Neuron (in vitro differentiated cells): ENCODE measurements around the gene PDZRN3.

Experiments used
- H2AFZ ChIP-seq: one replicate; pipeline ENCODE4 v1.6.1; 2013; ENCODE audit warnings: low read depth, mild to moderate bottlenecking, inconsistent platforms, low read length, moderate library complexity
- H3K27me3 ChIP-seq: one replicate; pipeline ENCODE4 v1.6.1; 2013; ENCODE audit warnings: low read length; ENCODE audit not compliant: insufficient read depth
- H3K36me3 ChIP-seq: one replicate; pipeline ENCODE4 v1.6.1; 2013; ENCODE audit warnings: low read length; ENCODE audit not compliant: insufficient read depth
- H3K4me1 ChIP-seq: one replicate; pipeline ENCODE4 v1.6.1; 2013; ENCODE audit warnings: low read length; ENCODE audit not compliant: insufficient read depth
- H3K4me3 ChIP-seq: 2 replicates; pipeline ENCODE4 v1.5.1; 2013; ENCODE audit warnings: mild to moderate bottlenecking, low read length, moderate library complexity
- H3K9me3 ChIP-seq: one replicate; pipeline ENCODE4 v1.6.1; 2013; ENCODE audit warnings: low read length

PDZRN3 gene

DNA sequence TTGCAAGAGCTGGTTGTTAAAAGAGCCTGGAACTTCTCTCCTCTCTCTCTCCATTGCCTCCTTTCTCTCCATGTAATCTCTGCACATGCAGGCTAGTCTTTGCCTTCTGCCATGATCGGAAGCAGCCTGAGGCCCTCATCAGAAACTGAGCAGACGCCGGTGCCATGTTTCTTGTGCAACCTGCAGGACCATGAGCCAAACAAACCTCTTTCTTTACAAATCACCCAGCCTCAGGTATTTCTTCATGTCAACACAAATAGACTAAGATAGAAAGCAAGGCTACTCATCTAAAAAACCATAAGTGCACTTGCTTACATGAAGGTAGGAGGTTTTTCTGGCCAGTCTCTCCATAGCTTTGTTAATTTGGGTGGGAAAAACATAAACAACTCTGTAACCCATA, 8.7 kb downstream of the PDZRN3 start:
- no peak overlapping the region for H3K4me3 ChIP-seq
- no peaks in the 10 kb centered on the region for H3K36me3 ChIP-seq
- peaks cover 3% of the 10 kb centered on the region for H3K9me3 ChIP-seq
- peaks cover 5% of the 10 kb centered on the region for H3K4me1 ChIP-seq
- no peak overlapping the region for H2AFZ ChIP-seq
- H3K27me3 ChIP-seq = no peaks in the 10 kb centered on the region

DNA sequence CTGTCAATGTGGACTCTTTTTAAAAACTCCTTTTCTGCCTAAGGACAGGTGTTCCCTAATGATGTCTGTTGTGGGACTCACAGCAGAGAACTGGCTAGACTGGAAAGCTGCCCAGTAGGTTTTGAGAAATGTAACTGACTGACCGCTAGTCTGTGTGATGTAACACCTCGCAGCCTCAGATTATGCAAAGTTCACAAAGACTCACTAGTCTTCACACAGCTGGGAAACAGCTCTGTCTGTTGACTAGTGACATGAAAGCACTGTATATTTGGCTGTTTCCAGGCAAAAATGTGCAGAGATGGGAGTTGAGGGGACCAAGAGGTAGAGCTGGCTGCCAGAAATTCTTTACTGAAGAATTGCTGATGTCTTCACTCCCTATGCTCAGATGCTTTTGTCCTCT, 10.3 kb downstream of the PDZRN3 start:
- peaks cover 3% of the 10 kb centered on the region for H3K9me3 ChIP-seq
- no peaks in the 10 kb centered on the region for H3K27me3 ChIP-seq
- no peak overlapping the region for H2AFZ ChIP-seq
- no peak overlapping the region for H3K4me3 ChIP-seq
- peaks cover 12% of the 10 kb centered on the region for H3K4me1 ChIP-seq
- H3K36me3 ChIP-seq = no peaks in the 10 kb centered on the region

DNA sequence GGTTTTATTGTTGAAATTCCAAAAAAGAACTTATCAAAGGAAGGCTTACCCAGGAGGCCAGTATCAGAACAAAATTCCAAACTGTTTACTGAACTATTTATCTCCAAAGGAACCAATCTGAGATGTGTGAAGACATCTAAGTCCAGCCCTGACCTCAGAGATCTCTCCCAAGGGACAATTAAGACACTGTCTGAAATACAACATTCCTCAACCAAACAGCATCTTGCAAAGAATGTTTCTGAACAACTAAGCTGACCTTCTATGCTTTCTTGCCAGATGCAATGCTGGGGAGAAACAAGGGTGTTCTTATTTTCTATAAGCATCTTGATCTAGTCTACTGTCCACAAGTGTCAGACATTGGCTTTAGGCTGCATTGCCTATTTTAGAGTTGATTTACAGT, 13.6 kb downstream of the PDZRN3 start:
- H3K4me3 ChIP-seq = no peak overlapping the region
- H3K4me1 ChIP-seq = peaks cover 20% of the 10 kb centered on the region
- no peaks in the 10 kb centered on the region for H3K27me3 ChIP-seq
- H3K36me3 ChIP-seq = no peaks in the 10 kb centered on the region
- H2AFZ ChIP-seq = no peak overlapping the region
- no peaks in the 10 kb centered on the region for H3K9me3 ChIP-seq

DNA sequence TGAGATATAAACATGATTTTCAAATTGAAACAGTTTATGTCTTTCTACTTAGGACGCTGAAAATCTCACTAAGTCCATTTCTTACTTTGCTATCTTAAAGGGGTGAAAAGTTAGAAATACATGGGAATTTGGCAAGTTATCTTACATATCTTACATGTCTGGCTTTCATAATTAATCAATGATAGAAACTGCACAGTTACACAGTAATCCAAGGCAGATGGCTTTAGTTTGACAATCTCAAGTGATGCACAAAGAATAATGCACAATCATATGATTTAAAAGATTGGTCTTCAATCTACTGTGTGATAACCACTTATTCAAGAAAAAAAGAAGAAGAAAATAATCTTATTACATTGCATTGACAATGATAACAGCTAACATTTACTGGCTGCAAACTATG, 14.2 kb downstream of the PDZRN3 start:
- Histone ChIP-seq H3K4me1 (peaks cover 20% of the 10 kb centered on the region), H3K9me3 (no peaks in the 10 kb centered on the region), H3K36me3 (no peaks in the 10 kb centered on the region), H3K27me3 (no peaks in the 10 kb centered on the region), H3K4me3 (no peak overlapping the region), H2AFZ (no peak overlapping the region)

DNA sequence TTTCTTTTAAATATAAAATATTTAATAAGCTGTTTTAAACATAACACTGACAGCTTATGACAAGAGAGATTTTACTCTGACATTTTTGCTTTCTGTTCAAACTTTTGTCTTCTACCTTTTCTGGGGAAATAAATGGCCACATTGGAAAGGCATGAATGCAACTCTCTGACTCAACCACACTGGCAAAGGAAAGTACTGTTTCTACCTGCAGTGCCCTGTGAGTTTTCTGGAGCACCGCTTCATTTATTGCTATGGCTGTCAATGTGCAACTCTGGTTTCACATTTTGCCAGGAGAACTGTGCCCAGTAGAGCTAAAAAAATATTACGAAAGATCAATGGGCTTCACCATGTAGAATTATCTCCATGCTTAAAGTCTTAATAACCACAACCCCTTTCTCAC, 15.1 kb downstream of the PDZRN3 start:
- Histone ChIP-seq H3K27me3 (no peaks in the 10 kb centered on the region), H2AFZ (no peak overlapping the region), H3K4me1 (peaks cover 20% of the 10 kb centered on the region), H3K9me3 (no peaks in the 10 kb centered on the region), H3K36me3 (no peaks in the 10 kb centered on the region), H3K4me3 (no peak overlapping the region)

DNA sequence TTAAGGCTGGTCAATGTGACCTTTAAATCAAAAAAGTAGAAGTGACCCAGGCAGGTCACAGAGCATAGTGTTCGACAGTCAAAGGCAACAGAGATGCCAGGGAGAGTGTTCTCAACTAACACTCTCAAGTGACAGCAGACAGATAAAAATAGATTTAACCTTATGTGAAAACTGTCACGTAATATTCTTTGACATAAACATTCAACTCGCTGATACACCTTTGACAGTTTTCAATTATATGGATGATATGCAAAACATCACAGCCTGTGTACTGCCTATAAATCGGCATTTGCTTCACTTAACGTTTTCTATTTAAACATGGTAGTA, 15.5 kb downstream of the PDZRN3 start:
- Histone ChIP-seq H3K9me3 (no peaks in the 10 kb centered on the region), H3K4me3 (no peak overlapping the region), H3K4me1 (peaks cover 19% of the 10 kb centered on the region), H3K27me3 (no peaks in the 10 kb centered on the region), H3K36me3 (no peaks in the 10 kb centered on the region), H2AFZ (no peak overlapping the region)

DNA sequence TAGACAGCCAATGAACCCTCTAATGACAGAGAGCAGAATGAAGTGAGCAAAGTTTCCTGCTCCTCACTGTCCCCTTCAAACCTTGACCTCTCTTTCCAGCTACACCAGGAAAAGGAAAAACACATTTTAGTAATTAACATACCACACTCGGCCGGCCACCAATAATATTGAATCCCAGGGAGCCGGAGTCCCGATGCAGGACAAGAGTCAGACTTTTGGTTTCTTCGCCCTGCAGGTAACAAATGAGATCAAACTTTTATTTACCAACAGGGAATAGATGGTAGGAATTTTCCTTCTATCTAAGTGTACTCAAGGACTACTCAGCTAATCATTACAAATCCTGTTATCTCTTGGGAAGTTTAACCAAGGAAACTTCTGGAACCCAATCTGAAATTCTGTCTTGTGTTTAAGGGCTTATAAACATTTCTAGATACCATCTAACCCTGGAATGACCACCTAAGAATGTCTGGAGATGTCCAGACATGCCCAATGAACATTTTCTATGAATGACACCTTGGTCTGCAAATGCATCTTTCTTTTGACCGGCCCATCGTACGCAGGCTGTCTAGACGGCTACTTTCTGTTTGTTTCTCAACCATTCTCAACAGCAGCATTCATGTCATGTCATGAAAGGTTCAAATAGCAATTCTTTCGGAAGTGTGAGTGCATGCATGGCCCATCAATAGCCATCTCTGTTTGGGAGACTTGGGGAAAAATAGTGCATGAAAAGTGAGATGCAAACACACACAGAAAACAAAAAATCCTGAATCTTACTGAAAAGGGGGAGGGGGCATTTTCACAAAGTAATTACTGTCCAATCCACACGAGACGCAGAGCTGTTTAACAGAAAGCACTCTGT, 16.1 kb downstream of the PDZRN3 start:
- Histone ChIP-seq H3K4me1 (peaks cover 22% of the 10 kb centered on the region), H3K9me3 (no peaks in the 10 kb centered on the region), H3K36me3 (no peaks in the 10 kb centered on the region), H3K4me3 (no peak overlapping the region), H3K27me3 (no peaks in the 10 kb centered on the region), H2AFZ (no peak overlapping the region)

DNA sequence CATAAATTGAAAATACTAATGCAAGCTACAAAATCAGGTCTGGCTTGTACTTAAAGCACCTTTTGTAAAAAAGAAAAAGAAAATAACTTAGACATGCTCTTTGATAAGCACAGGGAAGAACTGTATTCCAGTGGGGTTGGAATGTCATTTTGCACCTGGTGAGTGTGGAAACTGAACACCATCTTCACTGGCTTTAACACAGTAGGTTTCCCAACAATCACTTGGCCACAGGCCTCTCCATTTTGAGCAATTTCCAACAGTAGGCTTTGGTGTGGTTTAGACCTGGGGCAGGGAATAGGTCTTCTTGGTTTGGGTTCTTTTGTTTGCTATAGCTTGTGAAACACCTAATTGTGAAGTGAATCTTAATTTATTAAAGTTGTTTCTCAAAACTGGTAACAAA, 18.9 kb downstream of the PDZRN3 start:
- Histone ChIP-seq H3K4me3 (no peak overlapping the region), H3K36me3 (peaks cover 6% of the 10 kb centered on the region), H3K4me1 (peaks cover 50% of the 10 kb centered on the region), H3K9me3 (no peaks in the 10 kb centered on the region), H2AFZ (no peak overlapping the region), H3K27me3 (no peaks in the 10 kb centered on the region)

DNA sequence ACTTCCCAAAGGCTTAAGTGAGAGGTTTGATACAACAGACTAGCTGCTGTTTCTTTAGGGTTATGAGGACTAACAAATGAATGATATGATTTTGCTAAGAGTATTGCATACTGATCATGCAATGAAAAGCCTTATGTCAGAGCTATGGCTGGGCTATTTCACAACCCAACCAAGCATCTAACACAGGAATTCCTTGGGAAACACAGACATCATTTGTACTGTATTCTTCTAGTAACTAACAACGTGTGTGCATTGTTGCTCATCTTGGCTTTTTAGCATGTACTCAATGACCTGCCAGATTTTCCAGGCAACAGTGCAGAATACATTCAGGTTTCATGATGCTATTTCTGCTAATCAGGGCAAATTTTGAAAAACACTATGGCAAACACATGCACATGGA, 19.3 kb downstream of the PDZRN3 start:
- Histone ChIP-seq H3K27me3 (no peaks in the 10 kb centered on the region), H3K9me3 (no peaks in the 10 kb centered on the region), H3K36me3 (peaks cover 6% of the 10 kb centered on the region), H3K4me1 (peaks cover 51% of the 10 kb centered on the region), H3K4me3 (no peak overlapping the region), H2AFZ (no peak overlapping the region)

DNA sequence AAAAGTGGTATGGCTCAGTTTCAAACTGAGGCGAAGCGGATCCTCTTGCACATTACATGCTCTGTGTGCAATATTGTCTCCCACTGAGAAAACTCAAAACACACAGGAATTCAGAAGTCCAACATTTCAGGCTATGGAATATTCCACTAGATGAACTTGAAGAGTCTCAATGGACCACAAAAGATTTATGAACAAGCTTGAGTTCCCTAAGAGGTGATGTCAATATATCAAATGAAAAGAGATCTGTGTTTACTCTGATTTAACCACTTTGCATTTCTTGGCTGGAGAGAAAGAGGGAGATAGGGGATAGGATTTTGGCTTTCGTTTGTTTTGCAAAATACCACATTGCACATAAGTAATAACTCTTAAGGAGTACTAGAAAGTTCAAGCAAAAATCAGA, 20.3 kb downstream of the PDZRN3 start:
- no peaks in the 10 kb centered on the region for H3K27me3 ChIP-seq
- H3K36me3 ChIP-seq = peaks cover 6% of the 10 kb centered on the region
- H2AFZ ChIP-seq = no peak overlapping the region
- peaks cover 53% of the 10 kb centered on the region for H3K4me1 ChIP-seq
- no peak overlapping the region for H3K4me3 ChIP-seq
- no peaks in the 10 kb centered on the region for H3K9me3 ChIP-seq

DNA sequence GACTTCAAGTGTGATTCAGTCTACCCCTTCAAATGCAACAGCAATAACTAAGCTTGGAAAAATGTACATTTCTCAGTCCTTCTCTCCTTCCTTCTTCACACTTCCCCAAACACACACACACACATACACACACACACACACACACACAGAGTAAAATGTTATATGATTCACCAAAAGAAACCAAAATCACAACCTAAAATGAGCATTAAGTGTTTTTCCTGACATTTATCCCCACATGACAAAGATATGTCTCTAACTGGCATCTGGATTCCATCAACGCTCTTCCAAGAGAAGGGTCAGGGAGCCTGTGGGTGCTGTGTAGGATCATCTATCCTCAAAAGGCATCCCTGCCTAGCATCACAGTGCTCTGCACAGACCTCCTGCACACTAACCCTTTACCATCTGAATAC, 21.0 kb downstream of the PDZRN3 start:
- no peak overlapping the region for H3K4me3 ChIP-seq
- H3K36me3 ChIP-seq = peaks cover 6% of the 10 kb centered on the region
- H3K27me3 ChIP-seq = no peaks in the 10 kb centered on the region
- H3K4me1 ChIP-seq = peaks cover 53% of the 10 kb centered on the region
- no peak overlapping the region for H2AFZ ChIP-seq
- H3K9me3 ChIP-seq = no peaks in the 10 kb centered on the region

DNA sequence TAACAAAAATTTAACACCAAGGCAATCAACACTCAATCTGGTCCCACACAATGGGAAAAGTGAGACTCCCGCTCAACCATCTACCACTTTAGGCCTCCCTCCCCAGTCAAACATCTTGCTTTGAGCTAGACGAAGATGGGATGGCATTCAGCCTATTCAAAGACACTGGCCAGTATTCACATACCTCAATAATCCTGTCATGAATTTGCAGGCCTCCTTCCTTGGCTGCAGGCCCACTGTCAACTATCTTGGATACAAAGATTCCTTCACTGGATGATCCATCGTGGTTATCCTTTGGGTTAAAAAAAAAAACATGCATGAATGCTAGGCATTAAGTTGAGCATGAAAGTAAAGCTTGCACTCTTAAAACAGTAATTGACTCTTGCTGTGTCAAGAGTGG, 22.6 kb downstream of the PDZRN3 start:
- Histone ChIP-seq H2AFZ (no peak overlapping the region), H3K36me3 (peaks cover 8% of the 10 kb centered on the region), H3K4me3 (no peak overlapping the region), H3K4me1 (peaks cover 57% of the 10 kb centered on the region), H3K27me3 (no peaks in the 10 kb centered on the region), H3K9me3 (no peaks in the 10 kb centered on the region)

DNA sequence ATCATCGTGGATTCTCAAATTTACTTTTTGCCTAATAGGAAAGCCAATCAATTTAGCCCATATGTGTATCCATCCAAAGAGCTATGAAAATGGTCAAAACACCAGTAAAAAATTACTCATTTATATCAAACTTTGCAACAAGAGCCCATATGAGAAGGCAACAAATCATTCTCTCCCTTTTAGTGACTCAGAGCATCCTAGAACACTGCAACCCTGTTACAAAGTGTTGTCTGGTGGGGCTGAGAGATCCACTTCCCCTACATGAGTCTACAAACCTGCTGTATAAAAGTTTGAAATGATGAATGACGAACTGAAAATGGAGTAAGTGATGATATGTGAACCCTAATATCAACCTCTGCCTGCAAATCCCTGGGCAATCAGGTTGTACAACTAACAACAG, 23.3 kb downstream of the PDZRN3 start:
- H3K4me3 ChIP-seq = no peak overlapping the region
- H2AFZ ChIP-seq = no peak overlapping the region
- H3K9me3 ChIP-seq = no peaks in the 10 kb centered on the region
- no peaks in the 10 kb centered on the region for H3K27me3 ChIP-seq
- peaks cover 57% of the 10 kb centered on the region for H3K4me1 ChIP-seq
- peaks cover 12% of the 10 kb centered on the region for H3K36me3 ChIP-seq

DNA sequence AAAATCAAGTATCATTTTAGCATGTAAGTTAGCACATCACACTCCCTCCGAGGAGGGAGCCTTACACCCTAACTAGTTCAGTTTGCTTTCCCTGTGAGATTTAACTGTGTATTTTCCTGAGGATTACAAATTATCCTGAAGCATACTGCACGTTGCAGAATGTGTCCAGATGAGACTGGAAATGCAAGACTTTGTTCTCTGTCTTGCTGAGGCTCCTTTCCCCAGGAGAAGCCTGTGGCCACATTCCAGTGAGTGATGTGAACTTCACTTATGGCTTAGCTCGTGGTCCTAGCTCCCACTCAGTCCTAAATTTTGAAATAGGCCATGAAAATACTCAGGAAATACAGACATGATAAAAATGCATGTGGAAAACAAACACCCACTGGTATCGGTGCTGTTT, 23.7 kb downstream of the PDZRN3 start:
- H3K36me3 ChIP-seq = peaks cover 17% of the 10 kb centered on the region
- no peaks in the 10 kb centered on the region for H3K27me3 ChIP-seq
- peaks cover 57% of the 10 kb centered on the region for H3K4me1 ChIP-seq
- H3K4me3 ChIP-seq = no peak overlapping the region
- no peaks in the 10 kb centered on the region for H3K9me3 ChIP-seq
- H2AFZ ChIP-seq = peak overlapping the region; percentile 13
